Measurements from ENCODE around the gene UGT2B15.
"Not testable (repeated sequence)": the region's sequence is repeated elsewhere in the genome, so short reads cannot be mapped to it uniquely, and the experiment has no call there.

GRCh38 chr4:68670479-68670939, at the start of gene UGT2B15:
- TF ChIP-seq CTCF, POLR2A (IDR thresholded peaks at IDR 0.05): not testable (repeated sequence)
